Activated T-cell treated with anti-CD3 and anti-CD28 coated beads for 4 hours (primary cell): ENCODE results near the gene HAUS2.
"Not testable (repeated sequence)": the region's sequence is repeated elsewhere in the genome, so short reads cannot be mapped to it uniquely, and the experiment has no call there.

ENCODE experiments used
- DNase-seq: peaks from one replicate; pipeline ENCODE4 v3.0.0-alpha.2; 2020

The HAUS2 gene

DNA sequence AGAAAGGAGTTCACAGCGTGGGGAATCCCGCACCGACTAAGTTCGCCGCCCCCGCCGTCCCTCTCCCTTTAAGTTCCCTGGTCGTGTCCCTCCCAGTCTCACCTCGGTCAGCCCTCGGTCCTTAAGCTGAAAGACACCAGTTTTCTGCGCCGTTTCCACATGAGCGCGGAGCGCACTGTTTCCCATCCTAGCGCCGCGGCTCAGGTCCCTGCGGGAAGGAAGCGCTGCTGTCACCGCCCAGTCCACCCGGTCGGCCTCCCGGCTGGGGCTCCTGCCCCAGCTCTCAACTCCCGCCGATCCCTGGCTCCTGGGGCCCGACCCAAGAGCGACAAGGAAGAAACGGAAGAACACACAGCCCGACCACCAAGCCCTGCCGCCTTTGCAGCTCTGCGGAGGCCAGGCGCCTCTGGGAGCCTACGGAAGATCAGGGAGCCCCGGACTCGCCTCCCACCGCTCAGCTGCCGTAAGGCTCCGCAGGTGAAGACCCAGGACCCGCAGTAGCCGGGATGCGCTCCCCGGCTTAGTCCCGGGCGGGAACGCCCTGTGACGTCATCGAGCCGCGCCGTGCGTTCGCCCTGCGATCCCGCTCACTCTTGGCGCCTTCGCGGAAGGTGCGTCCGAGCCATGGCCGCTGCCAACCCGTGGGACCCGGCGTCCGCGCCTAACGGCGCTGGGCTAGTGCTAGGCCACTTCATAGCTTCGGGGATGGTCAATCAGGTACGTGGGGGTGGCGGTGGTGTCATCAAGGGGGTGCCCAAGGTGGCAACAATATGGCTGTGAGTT lies at the start of gene HAUS2, which contains the start of gene LRRC57:
TSS of gene HAUS2 (plus strand) at position 590 of the 783 bp plus-strand sequence. CDS start at position 625, 35 bp downstream.
TSS of gene LRRC57 (minus strand) at position 545 of the 783 bp plus-strand sequence. CDS start at position 186, 359 bp downstream.
- peak; percentile 84 for DNase-seq

DNA sequence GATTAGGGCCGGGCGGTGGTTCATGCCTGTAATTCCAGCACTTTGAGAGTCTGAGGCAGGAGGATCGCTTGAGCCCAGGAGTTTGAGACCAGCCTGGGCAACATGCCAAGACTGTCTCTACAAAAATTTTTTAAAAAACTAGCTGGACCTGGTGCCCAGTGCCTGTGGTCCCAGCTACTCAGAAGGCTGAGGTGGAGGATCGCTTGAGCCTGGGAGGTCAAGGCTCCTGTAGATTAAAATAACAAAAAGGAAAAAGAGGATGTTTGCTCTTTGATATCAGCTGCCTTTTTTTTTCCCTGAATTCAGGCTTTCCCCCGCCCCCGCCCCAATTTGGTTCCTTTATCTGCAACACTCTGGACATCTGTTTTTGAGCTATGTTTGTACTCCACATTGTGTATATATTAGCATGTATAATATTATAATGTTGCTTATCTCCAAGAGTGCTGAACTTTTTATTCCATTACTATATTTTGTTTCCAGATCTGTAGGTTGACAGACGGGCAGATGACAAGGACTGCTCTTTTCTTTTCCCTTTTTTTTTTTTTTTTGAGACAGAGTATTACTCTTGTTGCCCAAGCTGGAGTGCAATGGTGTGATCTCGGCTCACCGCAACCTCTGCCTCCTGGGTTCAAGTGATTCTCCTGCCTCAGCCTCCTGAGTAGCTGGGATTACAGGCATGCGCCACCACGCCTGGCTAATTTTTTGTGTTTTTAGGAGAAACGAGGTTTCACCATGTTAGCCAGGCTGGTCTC lies 48.6 kb upstream of the HAUS2 start:
- DNase-seq, result no peak

DNA sequence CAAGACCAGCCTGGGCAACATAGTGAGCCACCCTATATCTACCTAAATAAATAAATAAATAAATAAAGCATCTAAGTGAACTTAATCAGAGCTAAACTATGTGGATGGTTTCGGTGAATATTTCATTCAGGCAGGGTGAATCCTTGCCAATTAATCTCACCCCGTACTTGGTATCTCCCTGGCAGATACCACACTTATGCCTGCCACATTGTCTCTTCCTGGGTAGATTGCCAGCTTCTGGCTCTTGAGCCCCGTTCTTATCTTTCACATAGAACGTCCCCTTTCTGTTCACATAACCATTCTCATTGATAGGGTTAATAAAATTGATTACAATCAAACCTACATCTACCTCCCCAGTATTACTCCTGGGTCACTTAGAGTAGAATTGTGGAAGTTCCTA lies 46.2 kb upstream of the HAUS2 start:
- DNase-seq, result no peak

DNA sequence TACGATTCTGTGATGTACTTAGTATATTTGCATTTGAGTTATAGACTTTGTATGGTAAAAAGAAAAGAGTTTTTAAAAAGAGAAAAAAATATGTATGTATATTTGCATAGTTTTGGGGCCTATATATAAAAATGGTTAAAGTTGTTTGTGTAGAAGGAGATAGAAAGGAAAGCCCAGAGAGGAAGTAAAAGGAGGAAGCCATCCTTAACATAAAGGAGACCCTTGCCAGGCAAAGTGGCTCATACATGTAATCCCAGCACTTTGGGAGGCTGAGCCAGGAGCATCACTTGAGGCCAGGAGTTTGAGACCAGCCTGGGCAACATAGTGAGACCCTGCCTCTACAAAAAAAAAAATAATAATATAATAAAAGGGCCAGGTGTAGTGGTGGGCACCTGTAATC lies 44.8 kb upstream of the HAUS2 start:
- no peak for DNase-seq

DNA sequence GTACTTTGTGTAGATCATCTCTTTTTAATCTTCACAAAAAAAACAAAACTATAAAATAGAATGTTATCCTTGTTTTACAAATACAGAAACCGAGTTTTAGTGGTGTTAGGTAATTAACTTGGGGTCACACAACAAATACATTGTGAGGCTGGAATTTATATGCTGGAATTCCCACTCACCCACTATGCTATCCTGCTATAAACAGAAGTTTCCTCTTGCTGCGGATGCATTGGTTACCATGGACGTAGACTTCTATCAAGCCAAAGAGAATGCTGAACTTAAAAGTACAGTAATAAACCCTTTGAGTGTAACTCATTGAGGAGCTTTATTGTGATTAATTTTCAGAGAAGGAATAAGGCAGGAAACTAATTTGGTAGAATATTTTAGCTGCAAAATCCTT lies 44.0 kb upstream of the HAUS2 start:
- DNase-seq, result no peak

GRCh38 chr15:42507514-42507913 lies 41.1 kb upstream of the HAUS2 start:
- DNase-seq, result no peak

DNA sequence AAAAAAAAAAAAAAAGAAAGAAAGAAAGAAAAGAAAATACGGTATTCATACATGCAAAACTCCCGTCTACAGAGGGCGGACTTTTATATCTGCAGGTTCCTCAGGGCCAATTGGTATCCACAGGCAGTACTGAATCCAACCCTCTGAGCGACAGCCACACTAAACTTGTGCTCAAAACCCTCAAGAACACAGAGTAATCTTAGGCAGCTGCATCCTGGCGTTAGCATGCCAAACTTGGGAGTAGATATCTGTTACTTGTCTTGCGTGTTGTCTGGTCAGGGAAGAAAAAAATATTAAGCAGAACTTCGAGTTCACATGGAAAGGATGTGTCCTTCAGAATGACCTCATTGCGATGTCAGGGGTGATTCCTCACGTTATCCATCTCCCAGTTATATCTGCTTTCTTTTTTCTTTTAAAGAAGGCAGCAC lies 40.4 kb upstream of the HAUS2 start:
- no peak for DNase-seq

- no peak for DNase-seq
Measured at GRCh38 chr15:42510258-42511006, 38.2 kb upstream of the HAUS2 start.

- no peak for DNase-seq
Measured at GRCh38 chr15:42511007-42511391, 37.6 kb upstream of the HAUS2 start.

DNA sequence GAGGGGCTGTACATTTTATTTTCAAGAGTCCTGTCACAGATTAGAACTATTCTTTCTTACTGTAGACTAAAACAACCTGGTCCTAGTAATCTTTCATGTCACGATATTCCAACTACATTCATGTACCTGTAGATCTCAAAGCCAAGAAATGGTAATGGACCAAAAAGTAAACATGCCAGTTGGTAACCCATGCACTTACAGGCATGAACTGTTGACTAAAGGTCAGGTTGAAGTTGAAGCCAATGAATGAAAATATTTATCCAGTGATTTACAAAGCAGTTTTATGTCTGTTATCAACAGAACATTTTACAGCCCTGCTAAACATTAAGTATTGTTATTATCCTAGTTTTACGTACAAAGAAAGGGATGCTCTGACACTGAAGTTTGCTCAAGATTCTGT lies 25.3 kb upstream of the HAUS2 start:
- no peak for DNase-seq

GRCh38 chr15:42528970-42529369 lies 19.7 kb upstream of the HAUS2 start:
- no peak for DNase-seq

GRCh38 chr15:42533246-42533645 lies 15.4 kb upstream of the HAUS2 start:
- DNase-seq, result no peak

GRCh38 chr15:42544853-42545629 lies 3.6 kb upstream of the HAUS2 start:
- DNase-seq, result no peak

GRCh38 chr15:42547918-42548248 lies 755 bp upstream of the HAUS2 start:
- no peak for DNase-seq

DNA sequence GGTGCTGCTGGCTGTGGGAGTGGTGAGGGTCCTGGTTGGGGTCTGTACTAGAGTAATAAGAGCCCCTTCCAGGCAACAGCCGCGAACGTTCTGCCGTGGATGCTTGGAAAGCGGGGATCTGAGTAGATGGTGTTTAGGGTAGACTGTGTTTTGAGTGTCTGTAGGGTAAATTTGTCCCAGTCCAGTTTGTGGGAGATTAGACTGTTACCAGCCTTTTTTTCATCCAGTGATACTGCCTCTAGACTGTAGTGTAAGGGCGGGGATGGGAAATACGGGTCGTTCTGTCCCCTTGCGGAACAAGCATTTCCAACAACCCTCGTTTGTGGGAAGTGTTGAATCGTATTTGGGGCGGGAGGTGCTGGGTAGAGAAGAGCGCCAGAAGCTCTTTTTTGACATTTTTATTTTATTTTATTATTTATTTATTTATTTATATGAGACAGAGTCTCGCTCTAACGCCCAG lies 424 bp downstream of the HAUS2 start:
- DNase-seq, result no peak

GRCh38 chr15:42549741-42550392 lies 1.2 kb downstream of the HAUS2 start:
- DNase-seq, result no peak

DNA sequence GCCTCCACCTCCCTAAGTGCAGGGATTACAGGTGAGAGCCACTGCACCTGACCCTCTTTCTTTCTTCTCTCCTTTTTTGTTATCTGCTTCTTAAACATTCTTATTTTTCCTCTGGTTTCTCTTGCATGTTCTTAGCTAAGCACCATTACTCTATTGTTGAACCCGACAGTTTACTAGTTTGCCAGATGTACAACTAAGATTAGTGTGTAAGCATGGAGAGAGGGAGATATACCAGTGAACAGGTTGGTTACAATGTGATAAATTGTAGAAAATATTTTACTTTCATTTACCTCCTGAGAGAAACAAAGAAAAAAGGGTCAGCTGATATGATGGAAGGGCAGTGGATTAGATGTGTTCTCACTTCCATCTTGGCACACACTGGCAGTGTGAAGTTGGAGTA lies 4.9 kb downstream of the HAUS2 start:
- no peak for DNase-seq

- not testable (repeated sequence) for DNase-seq
Measured at GRCh38 chr15:42556550-42557207, 8.0 kb downstream of the HAUS2 start.

GRCh38 chr15:42558739-42559138 lies 10.1 kb downstream of the HAUS2 start:
- no peak for DNase-seq

- DNase-seq, result peak; percentile 93
Measured at GRCh38 chr15:42575188-42576039, 26.8 kb downstream of the HAUS2 start, which contains the start of gene STARD9. TSS of gene STARD9 (plus strand) at chr15:42575606. CDS start at chr15:42575716, 110 bp downstream.
